ENCODE results near the gene CCDC122.

DNA sequence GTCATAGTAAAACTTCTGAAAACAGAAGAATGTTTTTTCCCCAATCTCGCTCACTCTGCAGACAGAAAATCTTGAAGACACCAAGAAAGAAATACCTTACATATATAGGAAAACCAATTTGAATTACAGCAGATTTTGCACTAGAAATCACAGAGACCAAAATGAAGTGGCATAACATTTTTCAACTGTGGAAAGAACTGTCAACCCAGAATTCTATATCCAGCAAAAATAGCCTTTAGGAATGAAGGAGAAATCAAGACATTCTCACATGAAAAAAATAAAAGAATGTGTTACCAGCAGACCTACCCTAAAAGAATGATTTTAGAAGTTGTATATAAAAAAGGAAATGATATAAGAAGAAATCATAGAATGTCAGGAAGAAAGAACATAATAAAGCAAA, 28.7 kb downstream of the CCDC122 start:
- TF ChIP-seq CTCF (conservative IDR thresholded peaks at IDR 0.05 in 1 of 2, IDR thresholded peaks at IDR 0.05 in 1 of 2; ENCODE audit: extremely low read depth in 1 of 2, insufficient read depth in 1 of 2, low read depth in 1 of 2, low read length in 2 of 2), result no peak
- TF ChIP-seq EZH2 (IDR thresholded peaks at IDR 0.05; ENCODE audit: borderline replicate concordance, low read length), result no peak
